SK-N-SH (cell line): ENCODE data around the gene RAB4A. TPM values are rescaled to one million over a fixed set of nuclear protein-coding genes. Genes with fewer than 3 reads are reported as not detected.

Source experiments
- CTCF ChIA-PET: fragments of 300-600, 350-600 bp; formaldehyde crosslinking; extraction: SDS; loops from one replicate; lab custom pipeline; 2021; lab: Yijun Ruan, JAX
- POLR2A ChIA-PET: fragments of 350-600 bp; sonication (Branson Sonifier 250); formaldehyde crosslinking; extraction: SDS; loops from one replicate; lab custom pipeline; 2020; ENCODE audit warnings: antibody characterized with exemption, inconsistent platforms; lab: Yijun Ruan, JAX
- DNase-seq: peaks from one replicate; pipeline ENCODE4 v3.0.0; 2012
- H2AFZ ChIP-seq: fragments of 200-600 bp; sonication (generic); 2 replicates; pipeline ENCODE4 v1.8.1; 2016; ENCODE audit warnings: antibody characterized with exemption, mild to moderate bottlenecking, low read depth
- H3F3A ChIP-seq: fragments of 200-600 bp; sonication (generic); replicated peaks from 2 replicates; pipeline ENCODE3; 2016; ENCODE audit warnings: antibody characterized with exemption, mild to moderate bottlenecking; ENCODE audit not compliant: insufficient read depth
- H3K27ac ChIP-seq, 2 experiments: fragments of 200-500 bp in 1 of 2; fragments of 200-600 bp in 1 of 2; sonication (Bioruptor generic) in 1 of 2; sonication (generic), shearing (Covaris generic) in 1 of 2; 2 replicates each; pipeline versions ENCODE4 v1.5.1 to v1.6.1; 2014 to 2016; ENCODE audit warnings: low read depth in 2 of 2, inconsistent platforms in 1 of 2, low read length in 1 of 2, mild to moderate bottlenecking in 1 of 2, mixed read lengths in 1 of 2
- H3K27me3 ChIP-seq: fragments of 200-600 bp; sonication (generic), shearing (Covaris generic); 2 replicates; pipeline ENCODE4 v1.6.1; 2016; ENCODE audit warnings: mixed run types; ENCODE audit not compliant: insufficient read depth
- H3K36me3 ChIP-seq, 2 experiments: fragments of 200-500 bp in 1 of 2; fragments of 200-600 bp in 1 of 2; sonication (Bioruptor generic) in 1 of 2; sonication (generic) in 1 of 2; replicated peaks in 1 of 2; 2 replicates each; pipeline versions ENCODE3 to v1.5.1; 2014 to 2016; ENCODE audit warnings: low read length in 1 of 2, mild to moderate bottlenecking in 1 of 2; ENCODE audit not compliant: insufficient read depth in 2 of 2, control insufficient read depth in 1 of 2
- H3K4me1 ChIP-seq, 2 experiments: fragments of 200-500 bp in 1 of 2; fragments of 200-600 bp in 1 of 2; sonication (Bioruptor generic) in 1 of 2; sonication (generic), shearing (Covaris generic) in 1 of 2; 2 replicates each; pipeline versions ENCODE4 v1.5.1 to v1.6.1; 2014 to 2016; ENCODE audit warnings: low read depth in 1 of 2, low read length in 1 of 2, mixed run types in 1 of 2; ENCODE audit not compliant: insufficient read depth in 2 of 2, control insufficient read depth in 1 of 2
- H3K4me2 ChIP-seq: fragments of 200-600 bp; sonication (generic), shearing (Covaris generic); 2 replicates; pipeline ENCODE4 v1.6.1; 2017; ENCODE audit warnings: mixed run types
- H3K4me3 ChIP-seq, 2 experiments: fragments of 200-500 bp in 1 of 2; fragments of 200-600 bp in 1 of 2; sonication (Bioruptor generic) in 1 of 2; sonication (generic), shearing (Covaris generic) in 1 of 2; 2 replicates each; pipeline versions ENCODE4 v1.5.1 to v1.8.1; 2014 to 2016; ENCODE audit warnings: low read depth in 2 of 2, inconsistent platforms in 1 of 2, low read length in 1 of 2, mild to moderate bottlenecking in 1 of 2, mixed read lengths in 1 of 2, moderate library complexity in 1 of 2
- H3K79me2 ChIP-seq: fragments of 200-600 bp; sonication (generic); 2 replicates; pipeline ENCODE4 v1.8.1; 2017; ENCODE audit warnings: mild to moderate bottlenecking; ENCODE audit not compliant: insufficient read depth
- H3K9ac ChIP-seq: fragments of 200-600 bp; sonication (generic); 2 replicates; pipeline ENCODE4 v1.6.1; 2017; ENCODE audit warnings: mixed run types
- H3K9me2 ChIP-seq: fragments of 200-600 bp; sonication (generic); 2 replicates; pipeline ENCODE4 v1.6.1; 2017; ENCODE audit warnings: mixed run types
- H3K9me3 ChIP-seq: fragments of 200-600 bp; sonication (generic); 2 replicates; pipeline ENCODE4 v1.6.1; 2017; ENCODE audit warnings: mixed run types, mild to moderate bottlenecking, moderate library complexity
- H4K20me1 ChIP-seq: fragments of 200-600 bp; sonication (generic); 2 replicates; pipeline ENCODE4 v1.6.1; 2017; ENCODE audit warnings: mild to moderate bottlenecking, mixed run types; ENCODE audit not compliant: insufficient read depth
- ELF1 ChIP-seq: IDR thresholded peaks from 2 replicates; pipeline ENCODE4 v1.4.0; 2012
- EP300 ChIP-seq, 2 experiments: IDR thresholded peaks; 2 replicates each; pipeline versions ENCODE4 v1.4.0 to v1.6.1; 2012; ENCODE audit warnings: borderline replicate concordance in 1 of 2, low read depth in 1 of 2, low read length in 1 of 2
- EZH2phosphoT487 ChIP-seq: fragments of 200-600 bp; sonication (generic); IDR thresholded peaks from 2 replicates; pipeline ENCODE4 v1.6.1; 2017; ENCODE audit warnings: low read depth, mixed run types, mild to moderate bottlenecking, antibody characterized with exemption, moderate library complexity, borderline replicate concordance
- FOSL2 ChIP-seq: IDR thresholded peaks from 2 replicates; pipeline ENCODE4 v1.4.0; 2012; ENCODE audit warnings: low read depth, mild to moderate bottlenecking, moderate library complexity, borderline replicate concordance
- FOXM1 ChIP-seq: IDR thresholded peaks from 2 replicates; pipeline ENCODE4 v1.4.0; 2012; ENCODE audit warnings: low read depth, mild to moderate bottlenecking
- GABPA ChIP-seq: IDR thresholded peaks from 2 replicates; pipeline ENCODE4 v1.4.0; 2012; ENCODE audit warnings: low read depth, mild to moderate bottlenecking
- GATA2 ChIP-seq: sonication (generic); formaldehyde crosslinking; IDR thresholded peaks from 2 replicates; pipeline ENCODE4 v1.5.0; 2020; ENCODE audit warnings: mild to moderate bottlenecking, missing genetic modification reagents
- IRF3 ChIP-seq: fragments of 150-350 bp; IDR thresholded peaks from 2 replicates; pipeline ENCODE4 v1.6.1; 2016; ENCODE audit warnings: mild to moderate bottlenecking, low read depth, low read length
- JUND ChIP-seq: IDR thresholded peaks from 2 replicates; pipeline ENCODE4 v1.4.0; 2012
- MXI1 ChIP-seq: IDR thresholded peaks from 2 replicates; pipeline ENCODE4 v1.6.1; 2012; ENCODE audit warnings: mild to moderate bottlenecking, low read depth, low read length, improper control_type of control experiment
- NFIC ChIP-seq: IDR thresholded peaks from 2 replicates; pipeline ENCODE4 v1.4.0; 2012; ENCODE audit warnings: borderline replicate concordance
- NRF1 ChIP-seq: IDR thresholded peaks from 2 replicates; pipeline ENCODE4 v1.6.1; 2012; ENCODE audit warnings: low read depth, mild to moderate bottlenecking, low read length
- RAD21 ChIP-seq: IDR thresholded peaks from 2 replicates; pipeline ENCODE4 v1.6.1; 2012; ENCODE audit warnings: mild to moderate bottlenecking, low read length
- RCOR1 ChIP-seq: fragments of 150-350 bp; IDR thresholded peaks from 2 replicates; pipeline ENCODE4 v1.6.1; 2017; ENCODE audit warnings: antibody characterized with exemption, low read length
- REST ChIP-seq: IDR thresholded peaks from 2 replicates; pipeline ENCODE4 v1.6.1; 2012; ENCODE audit warnings: mild to moderate bottlenecking, low read depth, low read length, moderate library complexity
- RFX5 ChIP-seq: IDR thresholded peaks from 2 replicates; pipeline ENCODE4 v1.6.1; 2012; ENCODE audit warnings: mild to moderate bottlenecking, improper control_type of control experiment, low read length
- SMC3 ChIP-seq: IDR thresholded peaks from 2 replicates; pipeline ENCODE4 v1.6.1; 2012; ENCODE audit warnings: low read depth, low read length, improper control_type of control experiment
- TAF1 ChIP-seq: IDR thresholded peaks from 2 replicates; pipeline ENCODE4 v1.6.1; 2012; ENCODE audit warnings: low read depth, mild to moderate bottlenecking, low read length, moderate library complexity, borderline replicate concordance
- TCF12 ChIP-seq: IDR thresholded peaks from 2 replicates; pipeline ENCODE4 v1.4.0; 2012
- TEAD4 ChIP-seq: IDR thresholded peaks from 2 replicates; pipeline ENCODE4 v1.4.0; 2012; ENCODE audit warnings: mild to moderate bottlenecking, borderline replicate concordance; ENCODE audit not compliant: insufficient read depth
- YY1 ChIP-seq: IDR thresholded peaks from 2 replicates; pipeline ENCODE4 v1.4.0; 2012; ENCODE audit warnings: low read depth, mild to moderate bottlenecking
- WGBS: methylation state at CpG from one replicate; pipeline ENCODE4 v1.1.6; 2017; ENCODE audit warnings: low lambda C conversion rate; 5-methylcytosine and 5-hydroxymethylcytosine counted together
- polyA plus RNA-seq, 3 experiments: library from polyadenylated mRNA; depleted of rRNA; stranded (reverse); fragments of >200 nt; gene quantifications; 2 replicates each; pipeline ENCODE4 v1.2.3, GENCODE V29; 2012
- TF ChIP-seq, protein P1 (sequence below): IDR thresholded peaks from 2 replicates; pipeline ENCODE4 v1.4.0; 2012; ENCODE audit warnings: low read depth, borderline replicate concordance
- TF ChIP-seq, protein P2 (sequence below): fragments of 150-350 bp; IDR thresholded peaks from 2 replicates; pipeline ENCODE4 v1.6.1; 2017; ENCODE audit warnings: antibody characterized with exemption, low read length, low read depth, borderline replicate concordance

Gene RAB4A, protein sequence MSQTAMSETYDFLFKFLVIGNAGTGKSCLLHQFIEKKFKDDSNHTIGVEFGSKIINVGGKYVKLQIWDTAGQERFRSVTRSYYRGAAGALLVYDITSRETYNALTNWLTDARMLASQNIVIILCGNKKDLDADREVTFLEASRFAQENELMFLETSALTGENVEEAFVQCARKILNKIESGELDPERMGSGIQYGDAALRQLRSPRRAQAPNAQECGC
- polyA plus RNA-seq (2012; rRNA removed), result 25.5 and 28.1 TPM in 2 replicates
- polyA plus RNA-seq (2012; cell fraction: cytosol; rRNA removed), result 40.5 and 50.1 TPM in 2 replicates
- 12.4 and 13.2 TPM in 2 replicates for polyA plus RNA-seq (2012; cell fraction: nucleus; rRNA removed)

DNA sequence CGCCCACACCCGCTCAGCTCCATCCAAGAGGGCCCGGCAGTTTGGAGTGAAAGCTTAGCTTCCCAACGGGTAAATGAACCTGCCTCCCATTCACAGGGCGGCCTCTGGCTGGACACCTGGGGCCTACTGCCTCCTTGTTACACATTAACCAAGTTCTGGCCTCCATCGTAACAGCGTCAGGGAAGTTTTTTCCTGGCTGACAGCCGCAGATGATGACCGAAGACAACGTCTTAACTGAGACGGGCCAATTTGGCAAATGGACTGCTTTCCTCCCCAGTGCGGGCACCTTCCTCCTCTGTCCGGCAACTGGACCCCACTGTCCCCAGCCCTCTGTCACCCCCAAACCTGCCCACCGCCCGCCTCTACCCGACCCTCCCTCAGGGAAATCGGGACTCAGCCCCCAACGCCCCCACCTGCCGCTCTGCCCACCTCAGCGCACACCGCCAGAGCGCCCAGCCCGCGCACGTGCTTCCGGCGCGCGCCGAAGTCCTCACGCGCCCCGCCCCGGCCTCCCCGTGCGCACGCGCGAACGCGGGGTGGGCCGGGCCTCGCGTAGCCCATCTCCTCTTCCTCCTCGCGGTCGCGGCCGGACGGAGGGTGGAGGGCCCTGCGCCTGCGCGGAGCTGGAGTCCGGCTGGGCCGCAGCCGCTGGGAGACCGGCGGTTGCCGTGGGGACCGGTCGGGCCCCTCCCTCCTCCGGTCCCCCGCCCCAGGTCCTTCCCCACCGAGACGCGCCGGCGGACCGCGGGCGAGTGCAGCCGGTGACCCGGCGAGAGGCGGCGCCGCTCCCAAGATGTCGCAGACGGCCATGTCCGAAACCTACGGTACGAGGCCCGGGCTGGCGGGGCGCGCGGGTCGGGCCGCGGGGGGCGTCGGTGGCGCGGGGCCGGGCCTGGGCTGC is at the start of gene RAB4A:
RAB4A (plus strand) TSS at position 565 of the 901 bp plus-strand sequence; CDS start at position 794, 229 bp downstream.
- H3K9me2 ChIP-seq, result no peaks in the 10 kb centered on the region
- peaks cover 0 to 15% of the 10 kb centered on the region in 2 experiments; a peak in 3 of 4 replicates for H3K4me1 ChIP-seq
- H3K79me2 ChIP-seq, result peaks cover 43% of the 10 kb centered on the region
- WGBS, result 19% methylated on average over 64 of the region's 95 CpGs
- H3K4me2 ChIP-seq, result peak within 1 kb of the TSS; percentile 81
- peak within 1 kb of the TSS; percentile 36 to 64; a peak in 3 of 4 replicates for H3K27ac ChIP-seq
- H3F3A ChIP-seq, result peaks cover 6% of the 10 kb centered on the region
- H3K9ac ChIP-seq, result peak within 1 kb of the TSS; percentile 66
- no peaks in the 10 kb centered on the region for H3K27me3 ChIP-seq
- H3K36me3 ChIP-seq, result no peaks in the 10 kb centered on the region
- peak within 1 kb of the TSS; percentile 81 for H2AFZ ChIP-seq
- peak within 1 kb of the TSS; percentile 77 to 80 for H3K4me3 ChIP-seq
- H3K9me3 ChIP-seq, result no peaks in the 10 kb centered on the region
- CTCF ChIA-PET, result interaction anchor here (0.6 to 2.8 kb wide), 9 partner anchors 9 to 607 kb away, joined by 3 to 15 read pairs (median 7); no protein-coding TSS in a partner anchor
- DNase-seq, result peak; percentile 99
- POLR2A ChIA-PET, result interaction anchor here (1.1 to 1.5 kb wide), 2 partner anchors 10 to 237 kb away, joined by 3 read pairs; partner anchors contain the start of gene NUP133
- peaks cover 22% of the 10 kb centered on the region for H4K20me1 ChIP-seq
- TF ChIP-seq FOSL2 (no peak), YY1 (peak; percentile 50; the same call in 1 of the 2 replicates), TEAD4 (no peak), GABPA (0 out of 2 replicates have a peak, but pooled peaks have one; percentile 39), JUND (no peak), ELF1 (0 out of 2 replicates have a peak, but pooled peaks have one; percentile 15), TCF12 (no peak), RAD21 (no peak), EP300 (IDR thresholded peaks at IDR 0.05; ENCODE audit: borderline replicate concordance in 1 of 2, low read depth in 1 of 2, low read length in 1 of 2) (no peak), NRF1 (peak; percentile 92), IRF3 (no peak), MXI1 (peak; percentile 83), TAF1 (peak; percentile 49; the same call in 1 of the 2 replicates), FOXM1 (no peak), GATA2 (CRISPR knock-in tag) (no peak), SMC3 (no peak), REST (no peak), NFIC (no peak), RFX5 (no peak), RCOR1 (no peak), EZH2phosphoT487 (no peak)
- TF ChIP-seq, protein P1, sequence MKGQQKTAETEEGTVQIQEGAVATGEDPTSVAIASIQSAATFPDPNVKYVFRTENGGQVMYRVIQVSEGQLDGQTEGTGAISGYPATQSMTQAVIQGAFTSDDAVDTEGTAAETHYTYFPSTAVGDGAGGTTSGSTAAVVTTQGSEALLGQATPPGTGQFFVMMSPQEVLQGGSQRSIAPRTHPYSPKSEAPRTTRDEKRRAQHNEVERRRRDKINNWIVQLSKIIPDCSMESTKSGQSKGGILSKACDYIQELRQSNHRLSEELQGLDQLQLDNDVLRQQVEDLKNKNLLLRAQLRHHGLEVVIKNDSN, result peak; percentile 40; the same call in 1 of the 2 replicates
- TF ChIP-seq, protein P2, sequence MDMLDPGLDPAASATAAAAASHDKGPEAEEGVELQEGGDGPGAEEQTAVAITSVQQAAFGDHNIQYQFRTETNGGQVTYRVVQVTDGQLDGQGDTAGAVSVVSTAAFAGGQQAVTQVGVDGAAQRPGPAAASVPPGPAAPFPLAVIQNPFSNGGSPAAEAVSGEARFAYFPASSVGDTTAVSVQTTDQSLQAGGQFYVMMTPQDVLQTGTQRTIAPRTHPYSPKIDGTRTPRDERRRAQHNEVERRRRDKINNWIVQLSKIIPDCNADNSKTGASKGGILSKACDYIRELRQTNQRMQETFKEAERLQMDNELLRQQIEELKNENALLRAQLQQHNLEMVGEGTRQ, result no peak
